Pericardium fibroblast (primary cell): ENCODE results near the gene AATK. TPM values are rescaled to one million over a fixed set of nuclear protein-coding genes. Genes with fewer than 3 reads are reported as not detected.

Source experiments
- total RNA-seq: library from RNA; depleted of rRNA; stranded (reverse); fragments of >200 nt; gene quantifications from 2 replicates; pipeline ENCODE4 v1.2.3, GENCODE V29; 2015

Gene AATK, protein sequence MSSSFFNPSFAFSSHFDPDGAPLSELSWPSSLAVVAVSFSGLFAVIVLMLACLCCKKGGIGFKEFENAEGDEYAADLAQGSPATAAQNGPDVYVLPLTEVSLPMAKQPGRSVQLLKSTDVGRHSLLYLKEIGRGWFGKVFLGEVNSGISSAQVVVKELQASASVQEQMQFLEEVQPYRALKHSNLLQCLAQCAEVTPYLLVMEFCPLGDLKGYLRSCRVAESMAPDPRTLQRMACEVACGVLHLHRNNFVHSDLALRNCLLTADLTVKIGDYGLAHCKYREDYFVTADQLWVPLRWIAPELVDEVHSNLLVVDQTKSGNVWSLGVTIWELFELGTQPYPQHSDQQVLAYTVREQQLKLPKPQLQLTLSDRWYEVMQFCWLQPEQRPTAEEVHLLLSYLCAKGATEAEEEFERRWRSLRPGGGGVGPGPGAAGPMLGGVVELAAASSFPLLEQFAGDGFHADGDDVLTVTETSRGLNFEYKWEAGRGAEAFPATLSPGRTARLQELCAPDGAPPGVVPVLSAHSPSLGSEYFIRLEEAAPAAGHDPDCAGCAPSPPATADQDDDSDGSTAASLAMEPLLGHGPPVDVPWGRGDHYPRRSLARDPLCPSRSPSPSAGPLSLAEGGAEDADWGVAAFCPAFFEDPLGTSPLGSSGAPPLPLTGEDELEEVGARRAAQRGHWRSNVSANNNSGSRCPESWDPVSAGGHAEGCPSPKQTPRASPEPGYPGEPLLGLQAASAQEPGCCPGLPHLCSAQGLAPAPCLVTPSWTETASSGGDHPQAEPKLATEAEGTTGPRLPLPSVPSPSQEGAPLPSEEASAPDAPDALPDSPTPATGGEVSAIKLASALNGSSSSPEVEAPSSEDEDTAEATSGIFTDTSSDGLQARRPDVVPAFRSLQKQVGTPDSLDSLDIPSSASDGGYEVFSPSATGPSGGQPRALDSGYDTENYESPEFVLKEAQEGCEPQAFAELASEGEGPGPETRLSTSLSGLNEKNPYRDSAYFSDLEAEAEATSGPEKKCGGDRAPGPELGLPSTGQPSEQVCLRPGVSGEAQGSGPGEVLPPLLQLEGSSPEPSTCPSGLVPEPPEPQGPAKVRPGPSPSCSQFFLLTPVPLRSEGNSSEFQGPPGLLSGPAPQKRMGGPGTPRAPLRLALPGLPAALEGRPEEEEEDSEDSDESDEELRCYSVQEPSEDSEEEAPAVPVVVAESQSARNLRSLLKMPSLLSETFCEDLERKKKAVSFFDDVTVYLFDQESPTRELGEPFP (N-terminal part only)
- total RNA-seq, result 0.35 TPM in 1 of 2 replicates, not detected in the other

DNA sequence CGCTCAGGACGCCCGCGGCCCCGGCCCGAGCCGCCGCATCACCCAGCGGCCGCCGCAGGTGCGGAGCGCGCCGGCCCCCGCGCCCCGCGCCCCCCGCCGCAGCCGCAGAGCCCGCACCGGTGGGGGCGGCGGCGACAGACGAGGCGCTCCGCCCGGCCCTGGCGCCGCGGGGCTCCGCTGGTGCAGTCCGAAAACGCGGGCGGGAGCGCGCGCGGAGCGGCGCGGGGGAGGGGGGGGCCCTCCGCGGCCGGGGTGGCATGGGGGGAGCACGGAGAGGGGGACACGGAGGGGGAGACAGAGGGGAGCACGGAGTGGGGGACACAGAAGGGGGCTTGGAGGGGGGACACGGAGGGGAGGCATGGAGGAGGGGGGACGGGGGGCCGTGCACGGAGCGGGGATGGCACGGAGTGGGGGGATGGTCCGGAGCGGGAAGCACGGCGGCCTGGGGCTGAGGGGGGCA is at the start of gene AATK:
TSS of gene AATK (minus strand) at position 189 of the 460 bp plus-strand sequence. CDS start 229 bp downstream, outside the sequence.

DNA sequence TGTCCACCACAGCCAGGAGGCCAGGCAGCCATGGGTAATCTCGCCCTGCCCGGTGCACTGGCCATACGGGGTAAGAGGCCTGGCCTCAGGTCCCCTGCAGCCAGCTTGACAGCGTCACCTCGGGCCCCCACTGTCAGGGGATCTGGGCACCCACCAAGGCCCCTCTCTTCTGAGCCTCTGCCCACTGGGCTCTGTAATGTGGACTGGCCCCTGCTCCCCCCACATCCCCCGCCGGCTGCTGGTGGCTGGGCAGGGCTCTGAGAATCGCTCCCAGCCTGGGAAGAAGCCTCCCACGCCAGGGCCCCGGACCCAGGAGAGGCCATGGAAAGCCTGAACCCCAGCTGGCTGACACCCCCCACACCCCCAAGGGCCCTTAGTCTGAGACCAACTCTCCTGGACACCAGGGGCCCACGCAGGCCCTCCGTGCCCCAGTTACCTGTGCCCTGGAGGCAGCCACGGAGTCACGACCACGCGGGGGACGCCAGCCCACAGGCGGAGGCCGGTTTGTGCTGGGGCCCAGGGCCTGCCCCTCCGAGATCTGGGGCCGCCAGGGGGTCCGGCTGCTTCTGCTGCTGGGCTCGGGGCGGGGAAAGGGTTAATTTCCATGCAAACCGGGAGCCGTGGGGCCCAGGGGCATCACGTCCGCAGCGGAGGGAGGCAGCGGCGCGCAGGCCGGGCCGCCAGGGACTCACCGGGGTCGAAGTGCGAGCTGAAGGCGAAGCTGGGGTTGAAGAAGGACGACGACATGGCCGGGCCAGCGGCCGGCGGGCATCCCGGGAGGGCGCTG is 582 bp downstream of the AATK start, which contains the start of gene PVALEF:
TSS of gene PVALEF (plus strand) at position 262 of the 787 bp plus-strand sequence. CDS start 15,720 bp downstream, outside the sequence.

Other genes starting within 250 kb of the AATK start
- 24.2 and 24.6 TPM in 2 replicates for gene CHMP6, start 174.4 kb downstream of the AATK start, total RNA-seq
- 18.9 and 28.4 TPM in 2 replicates for gene BAIAP2, start 131.1 kb downstream of the AATK start, total RNA-seq
- gene PVALEF, start 714 bp downstream of the AATK start, total RNA-seq, result not detected in 2 replicates
- 7.0 and 9.0 TPM in 2 replicates for gene CEP131, start 56.7 kb upstream of the AATK start, total RNA-seq
- 19.2 and 24.2 TPM in 2 replicates for gene TEPSIN, start 72.8 kb upstream of the AATK start, total RNA-seq
- gene NDUFAF8, start 73.1 kb upstream of the AATK start, total RNA-seq, result 48.1 and 51.9 TPM in 2 replicates
- 71.9 and 94.2 TPM in 2 replicates for gene SLC38A10, start 129.1 kb upstream of the AATK start, total RNA-seq
- 7.0 and 18.8 TPM in 2 replicates for gene BAHCC1, start 229.2 kb upstream of the AATK start, total RNA-seq